HepG2 (cell line): Measurements from ENCODE around the gene KBTBD3. TPM values are rescaled to one million over a fixed set of nuclear protein-coding genes. Genes with fewer than 3 reads are reported as not detected.

Experiments
- ATAD3A ChIP-seq: sonication (generic); formaldehyde crosslinking; IDR thresholded peaks from 2 replicates; pipeline ENCODE4 v1.4.0; 2020; ENCODE audit warnings: missing genetic modification reagents
- BORCS8-MEF2B ChIP-seq: sonication (generic); formaldehyde crosslinking; IDR thresholded peaks from 2 replicates; pipeline ENCODE4 v1.8.0; 2022; ENCODE audit warnings: mild to moderate bottlenecking, missing genetic modification reagents
- EED ChIP-seq: sonication (generic); formaldehyde crosslinking; IDR thresholded peaks from 2 replicates; pipeline ENCODE4 v1.5.0; 2020; ENCODE audit warnings: mild to moderate bottlenecking, missing genetic modification reagents
- FOXC1 ChIP-seq: sonication (generic); formaldehyde crosslinking; IDR thresholded peaks from 2 replicates; pipeline ENCODE4 v1.8.0; 2022; ENCODE audit warnings: mild to moderate bottlenecking, missing genetic modification reagents, borderline replicate concordance
- HNRNPUL1 ChIP-seq: fragments of 200-400 bp; formaldehyde crosslinking; IDR thresholded peaks from 2 replicates; pipeline ENCODE4 v1.6.1; 2017; ENCODE audit warnings: low read depth, mild to moderate bottlenecking, low read length, moderate library complexity
- NBN ChIP-seq: fragments of 450-650 bp; conservative IDR thresholded peaks from 2 replicates; pipeline ENCODE4 v1.6.1; 2017
- NFE2L1 ChIP-seq: sonication (generic); formaldehyde crosslinking; IDR thresholded peaks from 2 replicates; pipeline ENCODE4 v1.4.0; 2020; ENCODE audit warnings: missing genetic modification reagents, mild to moderate bottlenecking, borderline replicate concordance
- NONO ChIP-seq, 2 experiments: fragments of 450-650 bp in 1 of 2; sonication (generic) in 1 of 2; formaldehyde crosslinking in 1 of 2; IDR thresholded peaks in 1 of 2; conservative IDR thresholded peaks in 1 of 2; 2 replicates each; pipeline versions ENCODE4 v1.6.1 to v1.8.0; 2017 to 2022; ENCODE audit warnings: mild to moderate bottlenecking in 1 of 2, missing genetic modification reagents in 1 of 2, moderate library complexity in 1 of 2
- NR2F6 ChIP-seq, 2 experiments: IDR thresholded peaks; 2 replicates each; pipeline ENCODE4 v1.6.1; 2016; ENCODE audit warnings: antibody characterized with exemption in 1 of 2, mild to moderate bottlenecking in 1 of 2
- PLRG1 ChIP-seq: fragments of 450-650 bp; conservative IDR thresholded peaks from 2 replicates; pipeline ENCODE4 v1.6.1; 2016
- PRMT3 ChIP-seq: sonication (generic); formaldehyde crosslinking; IDR thresholded peaks from 2 replicates; pipeline ENCODE4 v1.8.1; 2022; ENCODE audit warnings: low read depth, mild to moderate bottlenecking, moderate library complexity, missing genetic modification reagents, borderline replicate concordance
- SIX4 ChIP-seq: sonication (generic); formaldehyde crosslinking; IDR thresholded peaks from 2 replicates; pipeline ENCODE4 v1.4.0; 2020; ENCODE audit warnings: missing genetic modification reagents
- STAT5B ChIP-seq: sonication (generic); formaldehyde crosslinking; IDR thresholded peaks from 2 replicates; pipeline ENCODE4 v1.4.0; 2020; ENCODE audit warnings: missing genetic modification reagents
- ZNF230 ChIP-seq: sonication (generic); formaldehyde crosslinking; IDR thresholded peaks from 2 replicates; pipeline ENCODE4 v1.4.0; 2020; ENCODE audit warnings: mild to moderate bottlenecking, missing genetic modification reagents
- ZNF253 ChIP-seq: sonication (generic); formaldehyde crosslinking; IDR thresholded peaks from 2 replicates; pipeline ENCODE4 v1.8.0; 2022; ENCODE audit warnings: mild to moderate bottlenecking, missing genetic modification reagents, borderline replicate concordance
- ZNF556 ChIP-seq: sonication (generic); formaldehyde crosslinking; IDR thresholded peaks from 2 replicates; pipeline ENCODE4 v1.4.0; 2020; ENCODE audit warnings: mild to moderate bottlenecking, missing genetic modification reagents, borderline replicate concordance
- ZNF614 ChIP-seq: IDR thresholded peaks from 2 replicates; pipeline ENCODE4 v1.6.1; 2018; ENCODE audit warnings: missing biosample characterization, missing genetic modification reagents, inconsistent platforms, borderline replicate concordance
- ZNF652 ChIP-seq: IDR thresholded peaks from 2 replicates; pipeline ENCODE4 v1.6.1; 2016; ENCODE audit warnings: low read depth, borderline replicate concordance
- ZZZ3 ChIP-seq: sonication (generic); formaldehyde crosslinking; IDR thresholded peaks from 2 replicates; pipeline ENCODE4 v1.4.0; 2020; ENCODE audit warnings: missing genetic modification reagents, mild to moderate bottlenecking, borderline replicate concordance
- polyA plus RNA-seq, 8 experiments: library from polyadenylated mRNA; depleted of rRNA in 3 of 8; stranded (reverse) in 7 of 8; unstranded in 1 of 8; fragments of >200 nt; fragmentation: Illumina TruSeq in 4 of 8; extraction: Trizol in 4 of 8; gene quantifications; 2 replicates each; pipeline versions ENCODE4 v1.2.1 to v1.2.3, GENCODE V29; 2011 to 2016; ENCODE audit warnings: low read depth in 4 of 8, missing spikeins in 1 of 8, mixed read lengths in 1 of 8; ENCODE audit not compliant: insufficient read depth in 1 of 8
- total RNA-seq, 5 experiments: library from RNA; depleted of rRNA; stranded (reverse); fragments of >200 nt; fragmentation: Illumina TruSeq; extraction: Trizol; gene quantifications; 2 replicates each; pipeline ENCODE4 v1.2.3, GENCODE V29; 2016; ENCODE audit warnings: low read depth in 1 of 5
- TF ChIP-seq, protein P1 (sequence below): fragments of 450-650 bp; IDR thresholded peaks from 2 replicates; pipeline ENCODE4 v1.6.1; 2016
- TF ChIP-seq, protein P2 (sequence below): IDR thresholded peaks from 2 replicates; pipeline ENCODE4 v1.6.1; 2016; ENCODE audit warnings: missing genetic modification reagents, missing compliant biosample characterization
- TF ChIP-seq, protein P3 (sequence below): sonication (generic); formaldehyde crosslinking; IDR thresholded peaks from 2 replicates; pipeline ENCODE4 v1.5.0; 2020; ENCODE audit warnings: missing genetic modification reagents, mild to moderate bottlenecking, borderline replicate concordance
- TF ChIP-seq, protein P4 (sequence below): fragments of 450-650 bp; IDR thresholded peaks from 2 replicates; pipeline ENCODE4 v1.6.1; 2017
- TF ChIP-seq, protein P5 (sequence below): sonication (generic); formaldehyde crosslinking; IDR thresholded peaks from 2 replicates; pipeline ENCODE4 v1.9.0; 2021; ENCODE audit warnings: missing genetic modification reagents, mild to moderate bottlenecking, borderline replicate concordance

Gene KBTBD3
- total and polyA plus RNA-seq, 2 of the 13 experiments (the other 11 are each of a cell fraction or from before 2014, with no cell fraction given): 1.8 to 7.4 TPM

DNA sequence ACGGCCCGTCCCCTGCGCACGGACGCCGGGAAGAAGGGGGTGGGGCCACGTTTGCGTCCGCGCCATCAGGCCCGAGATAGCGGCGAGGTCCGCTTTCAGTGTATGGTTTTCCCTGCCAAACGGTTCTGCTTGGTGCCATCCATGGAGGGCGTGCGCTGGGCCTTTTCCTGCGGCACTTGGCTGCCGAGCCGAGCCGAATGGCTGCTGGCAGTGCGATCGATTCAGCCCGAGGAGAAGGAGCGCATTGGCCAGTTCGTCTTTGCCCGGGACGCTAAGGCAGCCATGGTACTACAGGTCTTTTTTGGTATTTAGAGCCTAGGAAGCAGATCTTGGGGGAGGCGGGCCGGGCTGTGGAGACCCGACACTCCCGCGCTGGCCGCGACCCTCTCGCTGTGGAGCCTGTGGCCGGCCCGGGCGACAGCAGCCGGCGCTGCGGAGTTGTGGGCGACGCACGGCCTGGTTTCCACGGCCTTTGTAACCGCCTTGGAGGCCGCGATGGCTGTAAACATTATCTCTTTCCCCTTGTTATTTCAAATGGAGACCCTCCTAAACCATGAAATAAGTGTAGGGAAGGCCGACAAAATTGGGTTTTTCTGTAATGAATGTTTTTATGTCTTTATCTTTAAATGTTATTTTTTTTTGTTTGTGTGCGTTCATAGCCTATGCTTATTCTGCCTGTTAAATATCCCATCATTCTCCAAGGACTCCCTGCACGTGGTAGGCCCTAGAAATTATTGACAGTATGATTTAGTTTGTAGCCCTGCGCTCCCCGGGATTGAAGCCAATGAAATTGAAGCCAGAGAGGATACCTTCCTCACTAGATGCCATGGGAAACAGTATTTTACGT lies 685 bp upstream of the KBTBD3 start, which contains the start of gene AASDHPPT (continued):
- TF ChIP-seq, protein P1, sequence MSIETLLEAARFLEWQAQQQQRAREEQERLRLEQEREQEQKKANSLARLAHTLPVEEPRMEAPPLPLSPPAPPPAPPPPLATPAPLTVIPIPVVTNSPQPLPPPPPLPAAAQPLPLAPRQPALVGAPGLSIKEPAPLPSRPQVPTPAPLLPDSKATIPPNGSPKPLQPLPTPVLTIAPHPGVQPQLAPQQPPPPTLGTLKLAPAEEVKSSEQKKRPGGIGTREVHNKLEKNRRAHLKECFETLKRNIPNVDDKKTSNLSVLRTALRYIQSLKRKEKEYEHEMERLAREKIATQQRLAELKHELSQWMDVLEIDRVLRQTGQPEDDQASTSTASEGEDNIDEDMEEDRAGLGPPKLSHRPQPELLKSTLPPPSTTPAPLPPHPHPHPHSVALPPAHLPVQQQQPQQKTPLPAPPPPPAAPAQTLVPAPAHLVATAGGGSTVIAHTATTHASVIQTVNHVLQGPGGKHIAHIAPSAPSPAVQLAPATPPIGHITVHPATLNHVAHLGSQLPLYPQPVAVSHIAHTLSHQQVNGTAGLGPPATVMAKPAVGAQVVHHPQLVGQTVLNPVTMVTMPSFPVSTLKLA: peak; percentile 51
- TF ChIP-seq NBN (no peak), ZNF652 (no peak), NFE2L1 (CRISPR knock-in tag) (no peak), HNRNPUL1 (no peak), FOXC1 (CRISPR knock-in tag) (peak; percentile 87), PLRG1 (no peak), ATAD3A (CRISPR knock-in tag) (no peak), ZNF230 (CRISPR knock-in tag) (peak; percentile 95; the same call in 1 of the 2 replicates), ZZZ3 (CRISPR knock-in tag) (peak; percentile 81; the same call in 1 of the 2 replicates), NONO (IDR thresholded peaks at IDR 0.05) (no peak), NONO (CRISPR knock-in tag; conservative IDR thresholded peaks at IDR 0.05) (peak; percentile 13; the same call in 1 of the 2 replicates), EED (CRISPR knock-in tag) (0 out of 2 replicates have a peak, but pooled peaks have one; percentile 71), STAT5B (CRISPR knock-in tag) (no peak), PRMT3 (CRISPR knock-in tag) (0 out of 2 replicates have a peak, but pooled peaks have one; percentile 41), SIX4 (CRISPR knock-in tag) (0 out of 2 replicates have a peak, but pooled peaks have one; percentile 26), BORCS8-MEF2B (CRISPR knock-in tag) (peak; percentile 26; the same call in 1 of the 2 replicates), NR2F6 (IDR thresholded peaks at IDR 0.05) (no peak), NR2F6 (CRISPR knock-in tag; IDR thresholded peaks at IDR 0.05) (0 out of 2 replicates have a peak, but pooled peaks have one; percentile 8), ZNF253 (CRISPR knock-in tag) (peak; percentile 73; the same call in 1 of the 2 replicates), ZNF614 (CRISPR knock-in tag) (peak; percentile 28; the same call in 1 of the 2 replicates), ZNF556 (peak; percentile 73)
- TF ChIP-seq, protein P2, sequence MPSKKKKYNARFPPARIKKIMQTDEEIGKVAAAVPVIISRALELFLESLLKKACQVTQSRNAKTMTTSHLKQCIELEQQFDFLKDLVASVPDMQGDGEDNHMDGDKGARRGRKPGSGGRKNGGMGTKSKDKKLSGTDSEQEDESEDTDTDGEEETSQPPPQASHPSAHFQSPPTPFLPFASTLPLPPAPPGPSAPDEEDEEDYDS (CRISPR knock-in tag): 0 out of 2 replicates have a peak, but pooled peaks have one; percentile 6
- TF ChIP-seq, protein P3, sequence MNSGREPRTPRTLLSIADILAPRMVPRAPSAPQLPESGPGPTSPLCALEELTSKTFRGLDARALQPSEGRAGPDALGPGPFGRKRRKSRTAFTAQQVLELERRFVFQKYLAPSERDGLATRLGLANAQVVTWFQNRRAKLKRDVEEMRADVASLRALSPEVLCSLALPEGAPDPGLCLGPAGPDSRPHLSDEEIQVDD (CRISPR knock-in tag): 0 out of 2 replicates have a peak, but pooled peaks have one; percentile 88
- TF ChIP-seq, protein P4, sequence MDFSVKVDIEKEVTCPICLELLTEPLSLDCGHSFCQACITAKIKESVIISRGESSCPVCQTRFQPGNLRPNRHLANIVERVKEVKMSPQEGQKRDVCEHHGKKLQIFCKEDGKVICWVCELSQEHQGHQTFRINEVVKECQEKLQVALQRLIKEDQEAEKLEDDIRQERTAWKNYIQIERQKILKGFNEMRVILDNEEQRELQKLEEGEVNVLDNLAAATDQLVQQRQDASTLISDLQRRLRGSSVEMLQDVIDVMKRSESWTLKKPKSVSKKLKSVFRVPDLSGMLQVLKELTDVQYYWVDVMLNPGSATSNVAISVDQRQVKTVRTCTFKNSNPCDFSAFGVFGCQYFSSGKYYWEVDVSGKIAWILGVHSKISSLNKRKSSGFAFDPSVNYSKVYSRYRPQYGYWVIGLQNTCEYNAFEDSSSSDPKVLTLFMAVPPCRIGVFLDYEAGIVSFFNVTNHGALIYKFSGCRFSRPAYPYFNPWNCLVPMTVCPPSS: no peak
- TF ChIP-seq, protein P5, sequence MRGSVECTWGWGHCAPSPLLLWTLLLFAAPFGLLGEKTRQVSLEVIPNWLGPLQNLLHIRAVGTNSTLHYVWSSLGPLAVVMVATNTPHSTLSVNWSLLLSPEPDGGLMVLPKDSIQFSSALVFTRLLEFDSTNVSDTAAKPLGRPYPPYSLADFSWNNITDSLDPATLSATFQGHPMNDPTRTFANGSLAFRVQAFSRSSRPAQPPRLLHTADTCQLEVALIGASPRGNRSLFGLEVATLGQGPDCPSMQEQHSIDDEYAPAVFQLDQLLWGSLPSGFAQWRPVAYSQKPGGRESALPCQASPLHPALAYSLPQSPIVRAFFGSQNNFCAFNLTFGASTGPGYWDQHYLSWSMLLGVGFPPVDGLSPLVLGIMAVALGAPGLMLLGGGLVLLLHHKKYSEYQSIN (CRISPR knock-in tag): 0 out of 2 replicates have a peak, but pooled peaks have one; percentile 65
